ES-I3 (cell line): ENCODE results near the gene CEL.
"Not testable (repeated sequence)": the region's sequence is repeated elsewhere in the genome, so short reads cannot be mapped to it uniquely, and the experiment has no call there.

Experiments used
- H3K36me3 ChIP-seq: 2 replicates; pipeline ENCODE4 v1.6.1; 2013; ENCODE audit warnings: mild to moderate bottlenecking, low read length, control low read depth, moderate library complexity; ENCODE audit not compliant: insufficient read depth
- H3K4me1 ChIP-seq: 2 replicates; pipeline ENCODE4 v1.6.1; 2013; ENCODE audit warnings: mild to moderate bottlenecking, control low read depth, low read length; ENCODE audit not compliant: insufficient read depth
- H3K9ac ChIP-seq: 2 replicates; pipeline ENCODE4 v1.6.1; 2013; ENCODE audit warnings: low read depth, mild to moderate bottlenecking, low read length, moderate library complexity
- H3K9me3 ChIP-seq: 2 replicates; pipeline ENCODE4 v1.6.1; 2013; ENCODE audit warnings: mild to moderate bottlenecking, low read length, moderate library complexity; ENCODE audit not compliant: control insufficient read depth, insufficient read depth

The CEL gene

GRCh38 chr9:133064241-133065069 is 2.7 kb downstream of the CEL start:
- no peak overlapping the region for H3K9ac ChIP-seq
- no peaks in the 10 kb centered on the region for H3K36me3 ChIP-seq
- no peaks in the 10 kb centered on the region for H3K9me3 ChIP-seq
- peaks cover 15% of the 10 kb centered on the region for H3K4me1 ChIP-seq

GRCh38 chr9:133065070-133065388 is 3.2 kb downstream of the CEL start:
- no peaks in the 10 kb centered on the region for H3K36me3 ChIP-seq

GRCh38 chr9:133066181-133066983 is 4.6 kb downstream of the CEL start:
- Histone ChIP-seq H3K9me3 (no peaks in the 10 kb centered on the region), H3K36me3 (no peaks in the 10 kb centered on the region), H3K9ac (no peak overlapping the region), H3K4me1 (peaks cover 2% of the 10 kb centered on the region; the same call in 1 of the 2 replicates)

More at GRCh38 chr9:133065070-133065388, 3.2 kb downstream of the CEL start:
- Histone ChIP-seq H3K9me3 (no peaks in the 10 kb centered on the region), H3K4me1 (peaks cover 10% of the 10 kb centered on the region), H3K9ac (no peak overlapping the region)

- no peak overlapping the region for H3K9ac ChIP-seq
- no peaks in the 10 kb centered on the region for H3K4me1 ChIP-seq
- H3K9me3 ChIP-seq: no peaks in the 10 kb centered on the region
- H3K36me3 ChIP-seq: no peaks in the 10 kb centered on the region
Observed at GRCh38 chr9:133067006-133067405, 5.2 kb downstream of the CEL start.

- no peaks in the 10 kb centered on the region for H3K36me3 ChIP-seq
- no peak overlapping the region for H3K9ac ChIP-seq
- no peaks in the 10 kb centered on the region for H3K9me3 ChIP-seq
- no peaks in the 10 kb centered on the region for H3K4me1 ChIP-seq
Observed at GRCh38 chr9:133067813-133068212, 6.0 kb downstream of the CEL start.

GRCh38 chr9:133068431-133068830 is 6.7 kb downstream of the CEL start:
- H3K9ac ChIP-seq, H3K4me1 ChIP-seq, H3K9me3 ChIP-seq, H3K36me3 ChIP-seq: not testable (repeated sequence)

GRCh38 chr9:133070500-133070961 is 8.8 kb downstream of the CEL start:
- not testable (repeated sequence) for H3K4me1 ChIP-seq, H3K36me3 ChIP-seq, H3K9ac ChIP-seq, H3K9me3 ChIP-seq

GRCh38 chr9:133070985-133071384 is 9.2 kb downstream of the CEL start:
- H3K4me1 ChIP-seq, H3K9ac ChIP-seq, H3K9me3 ChIP-seq, H3K36me3 ChIP-seq: not testable (repeated sequence)

GRCh38 chr9:133071484-133072150 is 9.8 kb downstream of the CEL start:
- H3K9me3 ChIP-seq: no peaks in the 10 kb centered on the region
- H3K36me3 ChIP-seq: no peaks in the 10 kb centered on the region
- H3K9ac ChIP-seq: no peak overlapping the region
- H3K4me1 ChIP-seq: no peaks in the 10 kb centered on the region

- H3K4me1 ChIP-seq, H3K9ac ChIP-seq, H3K9me3 ChIP-seq, H3K36me3 ChIP-seq: not testable (repeated sequence)
Observed at GRCh38 chr9:133072210-133072609, 10.4 kb downstream of the CEL start.

- no peak overlapping the region for H3K9ac ChIP-seq
- no peaks in the 10 kb centered on the region for H3K9me3 ChIP-seq
- no peaks in the 10 kb centered on the region for H3K36me3 ChIP-seq
- no peaks in the 10 kb centered on the region for H3K4me1 ChIP-seq
Observed at GRCh38 chr9:133073086-133074014, 11.6 kb downstream of the CEL start.

- no peaks in the 10 kb centered on the region for H3K36me3 ChIP-seq
- H3K9ac ChIP-seq: no peak overlapping the region
- H3K9me3 ChIP-seq: no peaks in the 10 kb centered on the region
- no peaks in the 10 kb centered on the region for H3K4me1 ChIP-seq
Observed at GRCh38 chr9:133074111-133074651, 12.4 kb downstream of the CEL start.

- Histone ChIP-seq H3K9me3 (no peaks in the 10 kb centered on the region), H3K9ac (no peak overlapping the region), H3K36me3 (no peaks in the 10 kb centered on the region), H3K4me1 (peaks cover 11% of the 10 kb centered on the region; the same call in 1 of the 2 replicates)
Observed at GRCh38 chr9:133075925-133076630, 14.3 kb downstream of the CEL start.
